ENCODE results near the gene MADCAM1. TPM values are rescaled to one million over a fixed set of nuclear protein-coding genes. Genes with fewer than 3 reads are reported as not detected.

Gene MADCAM1
- 0.11 TPM in 1 of 2 replicates, not detected in the other for total RNA-seq

DNA sequence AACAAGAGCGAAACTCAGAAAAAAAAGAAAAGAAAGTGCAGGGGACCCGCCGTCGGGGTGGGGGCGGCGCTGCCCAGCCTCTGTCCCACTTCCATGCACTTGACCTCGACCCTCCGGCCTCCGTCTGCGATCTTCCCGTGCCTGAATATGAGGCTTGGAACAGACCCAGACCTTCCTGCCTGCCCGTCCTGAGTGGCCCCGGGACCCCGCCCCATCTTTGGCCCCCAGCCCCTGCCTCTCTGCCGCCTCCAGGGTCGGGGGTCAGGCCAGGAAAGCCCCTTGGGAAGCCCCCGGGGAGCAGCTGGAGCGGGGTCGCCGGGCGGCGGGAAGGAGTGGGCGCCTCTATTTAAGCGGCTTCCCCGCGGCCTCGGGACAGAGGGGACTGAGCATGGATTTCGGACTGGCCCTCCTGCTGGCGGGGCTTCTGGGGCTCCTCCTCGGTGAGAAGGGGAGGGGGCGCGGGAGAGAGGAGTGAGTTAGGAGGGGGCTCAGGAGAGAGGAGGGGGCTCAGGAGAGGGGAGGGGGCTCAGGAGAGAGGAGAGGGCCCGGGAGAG, at the start of gene MADCAM1:
MADCAM1 (plus strand) TSS at position 375 of the 554 bp plus-strand sequence; CDS start at position 389, 14 bp downstream.

GRCh38 chr19:460877-461720, 35.2 kb upstream of the MADCAM1 start, which contains the start of gene SHC2:
Gene SHC2, minus strand, starts transcription at chr19:461033. Its CDS starts 37 bp downstream, at chr19:460996.

DNA sequence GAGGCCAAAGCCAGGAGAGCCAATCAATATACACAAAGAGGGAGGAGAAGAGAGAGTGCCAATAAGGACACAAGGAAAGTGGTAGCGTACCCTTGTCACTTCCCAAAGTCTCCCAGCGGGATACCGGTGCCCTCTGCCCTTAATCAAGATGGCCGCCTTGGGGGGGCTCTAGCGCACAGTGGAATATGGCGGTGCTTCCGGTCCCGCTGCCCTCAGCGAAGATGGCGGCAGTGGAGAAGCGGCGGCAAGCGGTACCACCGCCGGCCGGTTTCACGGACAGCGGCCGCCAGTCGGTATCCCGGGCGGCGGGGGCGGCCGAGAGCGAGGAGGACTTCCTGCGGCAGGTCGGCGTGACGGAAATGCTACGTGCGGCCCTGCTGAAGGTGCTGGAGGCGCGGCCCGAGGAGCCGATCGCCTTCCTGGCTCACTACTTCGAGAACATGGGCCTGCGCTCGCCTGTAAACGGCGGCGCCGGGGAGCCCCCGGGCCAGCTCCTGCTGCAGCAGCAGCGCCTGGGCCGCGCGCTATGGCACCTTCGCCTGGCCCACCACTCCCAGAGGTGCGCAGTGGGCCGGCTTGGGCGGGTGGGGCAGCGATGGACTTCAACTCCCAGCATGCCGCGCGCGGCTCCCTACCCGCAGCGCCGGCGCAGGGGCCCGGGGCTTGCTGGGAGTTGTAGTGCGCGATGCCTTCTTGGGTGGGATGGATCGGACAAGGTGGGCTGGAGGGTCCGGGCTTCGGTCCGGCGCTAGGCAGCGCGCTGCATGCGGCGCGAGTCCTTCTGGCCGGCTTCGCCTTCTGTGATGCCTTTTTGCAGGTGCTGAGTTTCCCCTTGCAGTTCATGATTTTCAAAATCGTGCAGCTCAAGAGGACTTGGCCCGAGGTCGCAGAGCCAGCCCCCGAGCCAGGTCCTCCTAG, 11.3 kb downstream of the MADCAM1 start, which contains the start of gene TPGS1:
TPGS1 (plus strand) TSS at position 212 of the 918 bp plus-strand sequence; CDS start at position 222, 10 bp downstream.

GRCh38 chr19:531753-532560, 35.7 kb downstream of the MADCAM1 start, which contains the start of gene CDC34:
Gene CDC34, plus strand, starts transcription at chr19:531760. Its CDS starts 172 bp downstream, at chr19:531932.

GRCh38 chr19:543910-544608, 47.8 kb downstream of the MADCAM1 start, which contains the start of gene GZMM:
Gene GZMM, plus strand, starts transcription at chr19:544053. Its CDS starts 19 bp downstream, at chr19:544072.

Other genes starting within 250 kb of the MADCAM1 start
- gene PLPP2, start 205.1 kb upstream of the MADCAM1 start, total RNA-seq: 2.9 and 5.0 TPM in 2 replicates
- gene MIER2, start 151.7 kb upstream of the MADCAM1 start, total RNA-seq: 23.5 and 26.0 TPM in 2 replicates
- 0.33 and 0.37 TPM in 2 replicates for gene C2CD4C, start 87.3 kb upstream of the MADCAM1 start, total RNA-seq
- 0.77 and 2.7 TPM in 2 replicates for gene SHC2, start 35.5 kb upstream of the MADCAM1 start, total RNA-seq
- 45.9 and 50.1 TPM in 2 replicates for gene TPGS1, start 11.0 kb downstream of the MADCAM1 start, total RNA-seq
- 50.6 and 72.7 TPM in 2 replicates for gene CDC34, start 35.3 kb downstream of the MADCAM1 start, total RNA-seq
- gene GZMM, start 47.6 kb downstream of the MADCAM1 start, total RNA-seq: 0.12 TPM in 1 of 2 replicates, not detected in the other
- gene BSG, start 76.1 kb downstream of the MADCAM1 start, total RNA-seq: 241 and 309 TPM in 2 replicates
- 0.22 and 0.25 TPM in 2 replicates for gene HCN2, start 93.4 kb downstream of the MADCAM1 start, total RNA-seq
- 27.9 and 33.6 TPM in 2 replicates for gene POLRMT, start 137.1 kb downstream of the MADCAM1 start, total RNA-seq
- gene FGF22, start 143.4 kb downstream of the MADCAM1 start, total RNA-seq: 0.11 TPM in 1 of 2 replicates, not detected in the other
- gene RNF126, start 166.7 kb downstream of the MADCAM1 start, total RNA-seq: 12.7 and 26.1 TPM in 2 replicates
- gene FSTL3, start 179.9 kb downstream of the MADCAM1 start, total RNA-seq: 19.7 and 88.4 TPM in 2 replicates
- gene PRSS57, start 199.0 kb downstream of the MADCAM1 start, total RNA-seq: not detected in 2 replicates
- 2.1 and 3.5 TPM in 2 replicates for gene PALM, start 212.4 kb downstream of the MADCAM1 start, total RNA-seq

Data from uterine smooth muscle cell (primary cell).